Mucosa of stomach (tissue), 1 donor: Measurements from ENCODE around the gene NIPAL4.

Experiments used
- H3K27me3 ChIP-seq: one replicate; pipeline ENCODE4 v1.7.0; 2013; ENCODE audit warnings: mild to moderate bottlenecking, low read length; ENCODE audit not compliant: control insufficient read depth, insufficient read depth
- H3K36me3 ChIP-seq: one replicate; pipeline ENCODE4 v1.7.0; 2013; ENCODE audit warnings: low read length; ENCODE audit not compliant: control insufficient read depth, insufficient read depth
- H3K4me1 ChIP-seq: one replicate; pipeline ENCODE4 v1.7.0; 2013; ENCODE audit warnings: mild to moderate bottlenecking, low read length; ENCODE audit not compliant: control insufficient read depth, insufficient read depth
- H3K4me3 ChIP-seq: one replicate; pipeline ENCODE4 v1.7.0; 2013; ENCODE audit warnings: low read length
- H3K9ac ChIP-seq: one replicate; pipeline ENCODE4 v1.7.0; 2013; ENCODE audit warnings: mild to moderate bottlenecking, low read length, moderate library complexity
- H3K9me3 ChIP-seq: one replicate; pipeline ENCODE4 v1.7.0; 2013; ENCODE audit warnings: mild to moderate bottlenecking, low read length, moderate library complexity; ENCODE audit not compliant: control insufficient read depth
- donor health status: Pancreatic carcinoma.

NIPAL4 gene

DNA sequence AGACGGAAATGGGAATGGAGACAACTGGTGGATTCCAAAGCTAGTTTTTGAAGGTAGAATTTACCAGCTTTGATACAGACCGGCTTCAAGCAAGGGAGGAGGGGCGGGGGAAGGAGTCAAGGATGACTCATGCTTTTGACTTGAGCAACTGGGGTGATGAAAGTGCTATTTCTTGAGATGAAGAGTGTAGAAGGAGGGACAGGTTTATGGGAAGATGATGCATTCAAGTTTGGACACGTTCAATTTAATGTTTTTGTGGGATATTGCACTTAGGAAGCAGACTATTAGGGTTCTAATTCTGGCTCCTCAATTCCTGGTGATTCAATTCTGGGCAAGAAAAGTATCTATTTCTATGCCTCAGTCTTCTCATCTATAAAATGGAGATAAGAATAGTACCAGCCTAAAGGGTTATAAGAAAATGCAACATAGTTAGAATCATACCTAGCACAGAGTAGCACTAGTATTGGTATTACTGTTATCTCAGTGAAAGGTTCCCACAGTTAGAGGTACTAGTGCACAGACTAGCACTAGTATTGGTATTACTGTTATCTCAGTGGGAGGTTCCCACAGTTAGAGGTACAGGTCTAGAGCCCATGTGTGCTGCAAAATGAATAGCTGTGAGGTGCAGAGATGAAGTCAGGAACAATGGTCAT is 4.6 kb downstream of the NIPAL4 start:
- no peak overlapping the region for H3K9ac ChIP-seq
- H3K9me3 ChIP-seq: no peaks in the 10 kb centered on the region
- peaks cover 19% of the 10 kb centered on the region for H3K27me3 ChIP-seq
- no peak overlapping the region for H3K4me3 ChIP-seq
- H3K36me3 ChIP-seq: no peaks in the 10 kb centered on the region
- H3K4me1 ChIP-seq: no peaks in the 10 kb centered on the region

DNA sequence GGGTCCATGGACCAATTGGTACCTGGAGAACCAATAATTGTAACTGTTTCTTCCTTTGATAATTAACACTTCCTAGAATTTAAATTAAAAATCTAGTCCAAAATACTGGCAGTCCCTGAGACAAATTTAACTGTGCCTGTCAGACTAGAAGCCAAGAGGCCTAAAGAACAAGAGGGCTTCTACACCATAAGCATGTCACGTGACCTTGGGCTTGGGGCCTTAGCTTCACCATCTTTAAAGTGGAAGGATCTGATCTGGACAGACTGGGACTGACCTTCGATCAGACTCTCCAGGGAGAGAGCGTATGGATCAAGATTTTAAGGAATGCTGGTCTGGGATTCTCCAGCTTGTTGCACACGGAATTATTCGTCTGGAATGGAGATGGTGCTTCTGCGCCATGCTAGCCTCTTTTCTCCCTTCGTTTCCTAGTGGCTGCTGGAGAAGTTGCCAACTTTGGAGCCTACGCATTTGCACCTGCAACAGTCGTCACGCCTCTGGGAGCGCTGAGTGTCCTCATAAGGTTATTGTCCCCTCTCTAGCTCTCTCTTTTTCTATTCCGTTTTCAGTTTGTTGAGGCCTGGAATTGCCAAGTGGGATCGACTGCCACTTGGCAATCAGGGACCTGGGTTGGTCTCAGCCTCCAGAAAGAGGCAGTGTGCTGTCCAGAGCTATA is 8.4 kb downstream of the NIPAL4 start:
- Histone ChIP-seq H3K4me3 (no peak overlapping the region), H3K27me3 (no peaks in the 10 kb centered on the region), H3K9ac (no peak overlapping the region), H3K36me3 (no peaks in the 10 kb centered on the region), H3K4me1 (no peaks in the 10 kb centered on the region), H3K9me3 (no peaks in the 10 kb centered on the region)

DNA sequence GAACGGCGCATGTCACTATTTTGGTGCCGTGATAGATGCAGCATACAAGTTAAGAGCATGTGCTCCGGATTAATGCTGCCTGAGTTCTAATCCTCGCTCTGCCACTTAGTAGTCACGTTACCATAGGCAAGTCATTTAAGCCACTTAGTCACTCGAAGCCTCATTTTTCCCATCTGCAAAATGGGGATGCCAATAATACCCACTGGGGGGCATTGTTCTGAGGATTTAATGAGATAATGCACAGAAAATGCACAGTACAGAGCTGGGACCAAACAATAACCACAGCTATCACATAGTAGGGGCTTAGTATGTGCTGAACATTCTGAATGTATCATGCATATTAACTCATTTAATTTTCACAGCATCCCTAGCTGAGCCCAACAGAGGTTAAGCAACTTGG is 9.1 kb downstream of the NIPAL4 start:
- H3K4me3 ChIP-seq: no peak overlapping the region
- H3K36me3 ChIP-seq: no peaks in the 10 kb centered on the region
- no peaks in the 10 kb centered on the region for H3K27me3 ChIP-seq
- H3K9me3 ChIP-seq: no peaks in the 10 kb centered on the region
- H3K9ac ChIP-seq: no peak overlapping the region
- no peaks in the 10 kb centered on the region for H3K4me1 ChIP-seq

DNA sequence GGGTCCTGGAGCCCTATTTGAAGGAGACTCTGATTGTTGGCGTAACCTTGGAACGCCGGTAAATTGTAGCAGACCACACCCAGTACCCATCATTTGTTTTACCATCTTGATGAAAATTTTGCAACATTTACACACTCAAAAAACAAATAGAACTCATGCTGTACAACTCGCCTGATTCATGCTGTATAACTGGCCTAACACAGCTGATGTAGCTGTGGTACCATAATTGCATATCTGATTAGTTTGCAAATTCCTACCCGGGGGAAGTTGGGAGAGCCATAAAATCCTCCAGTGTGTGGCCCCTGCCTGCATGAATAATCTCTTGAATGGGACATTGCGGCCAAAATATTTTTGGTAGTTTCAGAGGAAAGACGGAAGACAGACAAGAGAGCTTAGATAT is 9.7 kb downstream of the NIPAL4 start:
- Histone ChIP-seq H3K9ac (no peak overlapping the region), H3K4me3 (no peak overlapping the region), H3K27me3 (no peaks in the 10 kb centered on the region), H3K9me3 (no peaks in the 10 kb centered on the region), H3K4me1 (no peaks in the 10 kb centered on the region), H3K36me3 (no peaks in the 10 kb centered on the region)

DNA sequence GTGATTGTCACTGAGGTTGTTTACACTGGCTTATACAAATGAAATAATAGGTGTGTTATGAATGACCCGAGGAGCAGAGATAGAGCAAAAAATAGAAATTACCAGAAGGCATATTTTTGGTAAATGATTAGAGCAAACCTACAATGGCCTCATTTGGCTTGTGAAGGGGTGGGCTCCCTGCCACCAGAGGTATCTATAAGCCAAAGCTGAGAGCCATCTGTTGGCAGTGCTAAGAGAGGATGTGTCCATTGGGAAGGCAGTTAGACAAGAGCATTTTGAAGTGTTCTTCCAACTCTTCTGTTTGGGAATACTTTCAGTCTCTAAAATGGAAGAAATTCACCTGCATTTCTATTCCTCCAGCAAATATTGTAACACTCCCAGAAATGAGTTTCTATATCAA is 10.6 kb downstream of the NIPAL4 start:
- H3K36me3 ChIP-seq: no peaks in the 10 kb centered on the region
- no peak overlapping the region for H3K9ac ChIP-seq
- H3K9me3 ChIP-seq: no peaks in the 10 kb centered on the region
- H3K4me3 ChIP-seq: no peak overlapping the region
- H3K27me3 ChIP-seq: no peaks in the 10 kb centered on the region
- H3K4me1 ChIP-seq: no peaks in the 10 kb centered on the region

DNA sequence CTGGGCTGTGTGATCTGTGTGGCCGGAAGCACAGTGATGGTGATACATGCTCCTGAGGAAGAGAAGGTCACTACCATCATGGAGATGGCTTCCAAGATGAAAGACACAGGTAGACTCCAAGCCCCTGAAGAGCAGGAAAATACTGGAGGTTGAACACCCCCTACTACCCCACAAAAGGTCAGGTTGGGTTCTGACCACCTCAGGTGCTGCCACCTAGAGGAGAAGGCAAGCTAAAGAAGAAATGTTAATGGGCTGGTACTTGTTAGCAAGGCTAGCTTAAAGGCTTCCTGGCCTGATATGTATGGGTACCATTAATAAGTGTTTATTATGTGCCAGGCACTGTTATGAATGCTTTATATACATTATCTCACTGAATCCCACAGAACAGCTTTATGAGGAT is 11.7 kb downstream of the NIPAL4 start:
- H3K36me3 ChIP-seq: no peaks in the 10 kb centered on the region
- H3K9me3 ChIP-seq: no peaks in the 10 kb centered on the region
- no peak overlapping the region for H3K4me3 ChIP-seq
- H3K27me3 ChIP-seq: no peaks in the 10 kb centered on the region
- no peak overlapping the region for H3K9ac ChIP-seq
- H3K4me1 ChIP-seq: no peaks in the 10 kb centered on the region

DNA sequence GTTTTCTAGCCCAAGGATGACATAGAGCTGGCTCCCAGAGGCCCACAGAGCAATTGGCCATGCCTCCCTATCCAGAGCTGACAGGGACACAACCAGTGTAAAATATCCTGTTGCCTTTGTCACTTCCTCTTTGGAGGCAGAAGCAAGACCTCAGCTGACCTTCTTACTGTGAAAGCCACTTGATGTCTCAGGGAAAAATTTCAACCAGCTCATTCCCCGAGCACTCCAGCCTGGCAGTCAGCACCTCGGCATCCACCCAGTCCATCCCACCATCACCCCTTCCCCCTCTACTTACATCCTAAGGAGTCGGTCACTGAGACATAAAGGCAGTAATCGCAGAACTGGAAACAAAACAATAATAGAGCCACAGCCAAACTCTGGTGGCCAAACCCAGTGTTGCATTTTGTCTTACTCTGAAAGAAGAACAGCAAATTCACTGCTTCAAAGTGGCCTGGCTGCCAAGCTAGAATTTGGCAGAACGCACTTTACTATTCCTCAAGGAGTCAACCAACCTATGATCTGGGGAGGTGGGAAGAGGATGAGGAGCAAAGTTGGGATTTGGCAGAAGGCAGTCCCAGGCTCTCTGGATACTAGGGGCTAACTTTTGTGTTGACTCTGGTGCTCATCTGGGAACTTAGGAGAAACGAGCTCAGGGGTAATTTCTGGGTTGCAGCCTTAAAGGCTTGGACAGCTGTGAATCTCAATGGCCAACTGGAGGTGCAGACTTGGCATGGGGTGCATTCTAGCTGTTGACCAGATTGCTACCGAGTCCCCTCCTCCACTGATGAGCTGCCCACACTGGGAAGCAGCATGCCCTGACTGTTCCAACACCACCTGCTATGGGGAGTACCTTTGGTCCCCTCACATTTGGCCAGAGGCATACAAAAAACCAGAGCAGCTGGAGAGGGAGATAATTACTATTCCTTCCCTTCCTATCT is 13.6 kb downstream of the NIPAL4 start:
- H3K4me1 ChIP-seq: peaks cover 5% of the 10 kb centered on the region
- no peaks in the 10 kb centered on the region for H3K9me3 ChIP-seq
- no peak overlapping the region for H3K9ac ChIP-seq
- no peaks in the 10 kb centered on the region for H3K36me3 ChIP-seq
- no peaks in the 10 kb centered on the region for H3K27me3 ChIP-seq
- no peak overlapping the region for H3K4me3 ChIP-seq

DNA sequence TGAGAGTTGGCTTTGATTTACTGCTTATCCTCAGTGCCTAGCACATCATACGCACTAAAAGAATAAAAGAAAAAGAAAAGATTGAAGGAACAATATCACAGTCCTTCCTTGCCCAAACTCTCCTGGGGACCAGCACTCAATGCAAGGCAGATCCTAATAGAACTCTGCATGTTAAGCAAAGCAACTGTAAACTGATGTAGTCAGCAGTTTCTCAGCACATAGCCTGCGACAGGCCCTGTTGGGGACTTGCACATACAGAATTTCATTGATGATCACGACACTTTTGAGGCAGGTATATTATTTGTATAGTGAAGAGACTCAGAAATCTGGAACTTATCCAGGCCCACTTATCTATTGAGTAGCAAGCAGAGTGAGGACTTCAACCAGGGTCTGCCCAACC is 15.4 kb downstream of the NIPAL4 start:
- H3K9ac ChIP-seq: no peak overlapping the region
- H3K9me3 ChIP-seq: no peaks in the 10 kb centered on the region

DNA sequence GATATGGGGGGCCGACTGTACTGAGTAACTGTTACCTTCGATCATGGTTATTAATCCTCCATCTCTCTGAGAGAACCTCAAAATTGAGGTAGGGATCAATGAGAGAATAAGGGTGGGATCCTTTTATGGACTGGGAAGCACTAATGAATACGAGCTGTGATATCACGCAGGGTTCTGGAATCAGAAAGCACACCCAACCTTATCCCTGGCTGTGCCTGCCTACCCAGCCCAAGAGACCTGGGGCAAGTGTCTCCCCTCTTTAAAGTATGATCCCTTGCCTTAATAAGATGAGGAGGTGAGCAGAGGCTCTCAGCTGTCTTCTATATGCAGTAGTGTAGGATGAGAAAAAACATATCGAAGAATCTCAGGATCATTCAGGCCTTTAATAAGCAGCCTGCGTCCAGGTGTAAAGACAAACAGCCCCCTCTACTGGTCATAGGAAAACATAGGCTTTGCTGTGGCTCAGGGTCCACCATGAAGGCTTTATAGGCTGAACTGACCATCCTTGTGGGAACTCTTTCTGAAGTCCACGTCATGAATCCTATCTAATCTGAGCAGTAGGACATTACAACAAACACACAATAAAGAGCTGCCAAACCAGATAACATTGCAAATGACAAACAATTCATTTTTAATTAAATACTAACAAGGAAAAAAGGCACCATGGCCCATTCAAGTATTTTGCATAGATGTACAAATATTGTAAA is 16.8 kb downstream of the NIPAL4 start:
- no peaks in the 10 kb centered on the region for H3K9me3 ChIP-seq
- H3K9ac ChIP-seq: no peak overlapping the region
- H3K4me1 ChIP-seq: peaks cover 5% of the 10 kb centered on the region
- no peaks in the 10 kb centered on the region for H3K27me3 ChIP-seq
- no peak overlapping the region for H3K4me3 ChIP-seq
- no peaks in the 10 kb centered on the region for H3K36me3 ChIP-seq

More for the DNA sequence above, 15.4 kb downstream of the NIPAL4 start:
- H3K4me3 ChIP-seq: no peak overlapping the region
- no peaks in the 10 kb centered on the region for H3K27me3 ChIP-seq
- peaks cover 5% of the 10 kb centered on the region for H3K4me1 ChIP-seq
- no peaks in the 10 kb centered on the region for H3K36me3 ChIP-seq

DNA sequence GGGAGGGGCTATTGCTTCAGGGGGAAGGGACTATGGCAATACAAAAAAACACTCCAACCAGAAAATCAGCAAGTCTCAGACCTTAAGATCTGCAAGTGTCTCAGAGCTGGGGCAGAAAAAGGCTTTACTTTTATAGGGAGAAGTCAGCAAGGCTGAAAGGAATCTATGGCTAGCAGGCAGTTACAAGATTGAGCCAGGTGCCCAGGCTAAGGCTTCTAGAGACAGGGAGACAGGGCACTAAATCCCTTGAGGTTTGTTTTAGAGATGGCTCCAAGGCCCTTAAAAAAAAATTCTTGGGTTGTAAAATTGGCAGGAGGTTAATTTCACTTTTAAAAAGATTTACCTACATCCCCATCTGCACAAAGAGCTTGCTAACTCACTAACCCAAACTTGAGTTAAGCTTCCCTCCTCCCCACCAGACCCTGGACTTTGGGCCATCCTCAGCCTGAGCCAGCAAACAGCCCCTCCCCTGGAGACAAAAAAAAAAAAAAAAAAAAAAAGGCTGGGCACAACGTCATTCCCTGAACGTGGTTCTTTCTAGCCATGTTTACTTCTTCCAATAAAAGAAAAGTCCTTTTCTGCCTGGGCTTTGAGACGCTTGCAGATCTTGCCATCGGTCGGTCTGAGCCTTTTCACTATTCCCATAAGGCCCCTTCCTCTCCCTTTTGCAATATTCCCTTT is 17.9 kb downstream of the NIPAL4 start:
- Histone ChIP-seq H3K4me3 (no peak overlapping the region), H3K9me3 (no peaks in the 10 kb centered on the region), H3K4me1 (peaks cover 5% of the 10 kb centered on the region)

DNA sequence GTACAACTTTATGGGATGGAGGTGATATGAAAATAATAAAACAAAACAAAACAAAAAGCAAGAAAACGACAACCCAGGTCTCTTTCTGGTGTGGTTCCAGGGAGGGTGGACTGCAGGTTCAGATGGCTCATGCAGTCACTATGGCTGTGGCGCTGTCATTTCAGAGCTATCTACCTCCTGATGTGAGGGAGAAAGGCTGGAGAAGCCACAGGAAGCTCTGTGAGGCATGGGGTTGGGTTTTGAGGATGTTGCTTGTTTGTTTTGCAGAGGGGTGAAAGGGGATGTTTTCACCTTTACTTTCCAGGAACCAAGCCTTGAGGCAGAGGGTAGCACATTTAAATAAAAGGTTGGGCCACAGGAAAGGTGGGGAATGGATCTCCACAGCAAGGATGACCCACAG is 18.7 kb downstream of the NIPAL4 start:
- peaks cover 5% of the 10 kb centered on the region for H3K4me1 ChIP-seq
- H3K4me3 ChIP-seq: no peak overlapping the region
- H3K9ac ChIP-seq: no peak overlapping the region
- no peaks in the 10 kb centered on the region for H3K27me3 ChIP-seq
- no peaks in the 10 kb centered on the region for H3K9me3 ChIP-seq
- no peaks in the 10 kb centered on the region for H3K36me3 ChIP-seq

More for the DNA sequence above, 17.9 kb downstream of the NIPAL4 start:
- Histone ChIP-seq H3K36me3 (no peaks in the 10 kb centered on the region), H3K27me3 (no peaks in the 10 kb centered on the region), H3K9ac (peak overlapping the region; percentile 22)
